ENCODE measurements around the gene GNPTAB. TPM values are rescaled to one million over a fixed set of nuclear protein-coding genes. Genes with fewer than 3 reads are reported as not detected.

GNPTAB gene
- total and polyA plus RNA-seq, 2 of the 8 experiments (the other 6 are each of a cell fraction or from before 2014, with no cell fraction given): 21.5 to 51.3 TPM

GRCh38 chr12:101829639-101830366, 956 bp downstream of the GNPTAB start:
- H2BK15ac ChIP-seq (ENCODE audit: low read length): no peak overlapping the region
- DNase-seq (ENCODE audit: low read depth in 1 of 2, low spot score in 2 of 2) (no peak), FAIRE-seq (no peak)
- CTCF ChIA-PET (ENCODE audit: partially characterized antibody): interaction anchor here (0.7 to 12.7 kb wide), 22 partner anchors 8 to 482 kb away, joined by 3 to 190 read pairs (median 6); no protein-coding TSS in a partner anchor
- H3K23ac ChIP-seq (ENCODE audit: insufficient read length): no peak overlapping the region
- H3K4me2 ChIP-seq (ENCODE audit: insufficient read depth in 1 of 2, low read depth in 2 of 2, low read length in 2 of 2): peak overlapping the region; percentile 59 to 69
- peaks cover 3 to 55% of the 10 kb centered on the region in 2 experiments; a peak in 3 of 4 replicates for H3K79me2 ChIP-seq (ENCODE audit: control insufficient read depth in 1 of 2, insufficient read depth in 2 of 2, low read length in 2 of 2)
- H3K27me3 ChIP-seq (replicated peaks in 1 of 4; ENCODE audit: control insufficient read depth in 3 of 4, extremely low read depth in 1 of 4, insufficient read depth in 3 of 4, low read length in 3 of 4): no peaks in the 10 kb centered on the region
- H2BK12ac ChIP-seq (ENCODE audit: low read depth, low read length): no peak overlapping the region
- H2BK120ac ChIP-seq (replicated peaks; ENCODE audit: low read depth, low read length): no peak overlapping the region
- no peak overlapping the region for H3K56ac ChIP-seq (replicated peaks; ENCODE audit: insufficient read length, low read depth, low read length)
- no peak overlapping the region for H3K4ac ChIP-seq (replicated peaks; ENCODE audit: insufficient read length, low read depth, low read length)
- H4K20me1 ChIP-seq (replicated peaks in 1 of 2; ENCODE audit: control insufficient read depth in 1 of 2, insufficient read depth in 2 of 2, low read length in 2 of 2): peaks cover 0 to 1% of the 10 kb centered on the region in 2 experiments
- peak overlapping the region; percentile 83 to 96 (median 90) for H3K4me3 ChIP-seq (ENCODE audit: extremely low read depth in 1 of 4, insufficient read depth in 2 of 4, low read depth in 3 of 4, low read length in 4 of 4)
- no peak overlapping the region for H4K8ac ChIP-seq (ENCODE audit: extremely low read depth, insufficient read depth, low read length)
- peaks cover 7% of the 10 kb centered on the region for H3K23me2 ChIP-seq (ENCODE audit: low read depth, low read length)
- no peak overlapping the region for H4K91ac ChIP-seq (replicated peaks; ENCODE audit: insufficient read length, low read length)
- no peak overlapping the region for H3K27ac ChIP-seq (ENCODE audit: low read depth, low read length)
- WGBS, 2 experiments (ENCODE audit: extremely low coverage in 1 of 2, insufficient coverage in 1 of 2, insufficient read length in 1 of 2, insufficient replicate concordance in 2 of 2, low coverage in 1 of 2, low lambda C conversion rate in 2 of 2, missing lambda C conversion rate in 1 of 2): 13% methylated on average over 11 of the region's 11 CpGs; no CpG with 5 or more reads in 1 of the 2 experiments
- H3K9ac ChIP-seq (replicated peaks in 1 of 4; ENCODE audit: extremely low read depth in 1 of 4, low read depth in 3 of 4, low read length in 3 of 4): peak overlapping the region; percentile 57 to 76 (median 62)
- no peak overlapping the region for H3K18ac ChIP-seq (ENCODE audit: extremely low read depth, low read length)
- H2BK5ac ChIP-seq (ENCODE audit: low read depth, low read length): no peak overlapping the region
- no peak overlapping the region for H3K14ac ChIP-seq (ENCODE audit: insufficient read length)
- H2BK20ac ChIP-seq (ENCODE audit: low read length): no peak overlapping the region
- no peak overlapping the region for H2AK5ac ChIP-seq (ENCODE audit: low read depth, low read length)
- H3K9me3 ChIP-seq (ENCODE audit: insufficient read depth in 2 of 2, low read depth in 1 of 2, low read length in 1 of 2): no peaks in the 10 kb centered on the region
- no peak overlapping the region for H2AFZ ChIP-seq (ENCODE audit: low read length)
- no peak overlapping the region for H4K5ac ChIP-seq (ENCODE audit: insufficient read length, low read depth, low read length)
- POLR2A ChIA-PET (ENCODE audit: partially characterized antibody): interaction anchor here (0.7 to 1.3 kb wide), 5 partner anchors 13 to 412 kb away, joined by 3 read pairs; no protein-coding TSS in a partner anchor
- H3K79me1 ChIP-seq (ENCODE audit: low read depth, low read length): no peaks in the 10 kb centered on the region
- no peaks in the 10 kb centered on the region; a peak in 1 of 8 replicates for H3K36me3 ChIP-seq (ENCODE audit: control insufficient read depth in 2 of 4, insufficient read depth in 4 of 4, low read length in 3 of 4)
- peaks cover 3 to 20% (median 8%) of the 10 kb centered on the region in 4 experiments; a peak in 4 of 7 replicates for H3K4me1 ChIP-seq (replicated peaks in 1 of 4; ENCODE audit: control insufficient read depth in 3 of 4, insufficient read depth in 4 of 4, low read length in 3 of 4)
- no peak for TF ChIP-seq CEBPB (IDR thresholded peaks at IDR 0.05; ENCODE audit: low read depth, low read length)
- TF ChIP-seq CTBP2 (IDR thresholded peaks at IDR 0.05; ENCODE audit: borderline replicate concordance, insufficient read depth, insufficient read length, low read length): no peak
- no peak for TF ChIP-seq JUN (IDR thresholded peaks at IDR 0.05; ENCODE audit: low read depth, low read length)
- no peak for TF ChIP-seq MAX (IDR thresholded peaks at IDR 0.05)
- no peak for TF ChIP-seq ASH2L (IDR thresholded peaks at IDR 0.05; ENCODE audit: low read length)
- no peak for TF ChIP-seq RNF2 (IDR thresholded peaks at IDR 0.05; ENCODE audit: borderline replicate concordance, low read depth, low read length, missing control alignments, poor library complexity, severe bottlenecking)
- no peak for TF ChIP-seq EZH2 (IDR thresholded peaks at IDR 0.05; ENCODE audit: low read depth, low read length, severe bottlenecking)
- TF ChIP-seq CHD2 (IDR thresholded peaks at IDR 0.05; ENCODE audit: low read length): no peak
